ENCODE measurements around the gene FRMD3.

FRMD3 gene

GRCh38 chr9:83497441-83497840, 40.8 kb downstream of the FRMD3 start:
- no peak for DNase-seq (ENCODE audit: low read depth)
- H3K4me3 ChIP-seq (replicated peaks; ENCODE audit: low read depth, low read length) = no peak overlapping the region
- TF ChIP-seq CTCF (IDR thresholded peaks at IDR 0.05; ENCODE audit: low read length, missing control alignments) = no peak

- TF ChIP-seq CTCF (IDR thresholded peaks at IDR 0.05; ENCODE audit: low read length, missing control alignments) = no peak
- no peak overlapping the region for H3K4me3 ChIP-seq (replicated peaks; ENCODE audit: low read depth, low read length)
- DNase-seq (ENCODE audit: low read depth) = no peak
Observed at GRCh38 chr9:83491995-83492394, 46.2 kb downstream of the FRMD3 start.

- H3K4me3 ChIP-seq (replicated peaks; ENCODE audit: low read depth, low read length) = no peak overlapping the region
- DNase-seq (ENCODE audit: low read depth) = no peak
- TF ChIP-seq CTCF (IDR thresholded peaks at IDR 0.05; ENCODE audit: low read length, missing control alignments) = no peak
Observed at GRCh38 chr9:83491413-83491812, 46.8 kb downstream of the FRMD3 start.

- TF ChIP-seq CTCF (IDR thresholded peaks at IDR 0.05; ENCODE audit: low read length, missing control alignments) = no peak
- H3K4me3 ChIP-seq (replicated peaks; ENCODE audit: low read depth, low read length) = no peak overlapping the region
Observed at GRCh38 chr9:83489961-83490360, 48.2 kb downstream of the FRMD3 start.

GRCh38 chr9:83484990-83485389, 53.2 kb downstream of the FRMD3 start:
- no peak for DNase-seq (ENCODE audit: low read depth)
- TF ChIP-seq CTCF (IDR thresholded peaks at IDR 0.05; ENCODE audit: low read length, missing control alignments) = no peak
- H3K4me3 ChIP-seq (replicated peaks; ENCODE audit: low read depth, low read length) = no peak overlapping the region

More at GRCh38 chr9:83489961-83490360, 48.2 kb downstream of the FRMD3 start:
- no peak for DNase-seq (ENCODE audit: low read depth)

GRCh38 chr9:83483223-83483622, 55.0 kb downstream of the FRMD3 start:
- TF ChIP-seq CTCF (IDR thresholded peaks at IDR 0.05; ENCODE audit: low read length, missing control alignments) = no peak
- H3K4me3 ChIP-seq (replicated peaks; ENCODE audit: low read depth, low read length) = no peak overlapping the region
- DNase-seq (ENCODE audit: low read depth) = no peak

GRCh38 chr9:83479765-83480164, 58.4 kb downstream of the FRMD3 start:
- DNase-seq (ENCODE audit: low read depth) = no peak
- TF ChIP-seq CTCF (IDR thresholded peaks at IDR 0.05; ENCODE audit: low read length, missing control alignments) = no peak
- no peak overlapping the region for H3K4me3 ChIP-seq (replicated peaks; ENCODE audit: low read depth, low read length)
